GM12878 (cell line): ENCODE results near the gene NFASC.

Source experiments
- CEBPB ChIP-seq, 2 experiments: fragments of 150-350 bp in 1 of 2; IDR thresholded peaks; 2 replicates each; pipeline ENCODE4 v1.6.1; 2012 to 2014; ENCODE audit warnings: low read depth in 2 of 2, low read length in 2 of 2, borderline replicate concordance in 1 of 2, inconsistent platforms in 1 of 2
- NR2C2 ChIP-seq: IDR thresholded peaks from 2 replicates; pipeline ENCODE4 v1.6.1; 2011; ENCODE audit warnings: borderline replicate concordance, low read depth; ENCODE audit not compliant: control insufficient read depth, insufficient read length
- ZNF274 ChIP-seq: IDR thresholded peaks from one replicate; pipeline ENCODE4 v1.8.0; 2011; ENCODE audit not compliant: insufficient read length, insufficient read depth
- TF ChIP-seq, protein P1 (sequence below), 3 experiments: IDR thresholded peaks in 2 of 3; conservative IDR thresholded peaks in 1 of 3; 2 replicates each; pipeline ENCODE4 v1.5.1; 2011; ENCODE audit warnings: low read depth in 3 of 3, low read length in 3 of 3, mild to moderate bottlenecking in 3 of 3, control low read depth in 2 of 3, moderate library complexity in 2 of 3, inconsistent platforms in 1 of 3, mixed read lengths in 1 of 3; ENCODE audit not compliant: control insufficient read depth in 2 of 3, insufficient read depth in 1 of 3; ENCODE audit errors: extremely low read depth in 1 of 3

DNA sequence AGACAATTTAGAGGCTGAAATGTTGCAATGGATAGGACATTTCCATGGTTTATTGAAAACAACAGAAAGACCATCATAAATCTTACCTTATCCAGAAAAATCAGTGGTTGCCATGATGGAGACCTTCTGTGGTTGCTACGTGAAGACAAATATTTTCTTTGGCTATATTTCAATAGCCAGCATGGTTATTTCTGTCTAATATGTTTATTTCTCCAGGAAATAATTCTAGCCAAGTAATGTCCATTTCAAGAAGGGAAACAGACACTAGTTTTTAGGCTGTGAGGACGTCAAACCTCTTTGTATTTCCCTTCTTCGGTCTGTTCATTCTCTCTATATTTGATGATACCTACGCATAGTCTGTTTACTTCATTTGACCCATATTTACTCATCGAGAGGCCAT is 49.2 kb upstream of the NFASC start:
- TF ChIP-seq, protein P1, sequence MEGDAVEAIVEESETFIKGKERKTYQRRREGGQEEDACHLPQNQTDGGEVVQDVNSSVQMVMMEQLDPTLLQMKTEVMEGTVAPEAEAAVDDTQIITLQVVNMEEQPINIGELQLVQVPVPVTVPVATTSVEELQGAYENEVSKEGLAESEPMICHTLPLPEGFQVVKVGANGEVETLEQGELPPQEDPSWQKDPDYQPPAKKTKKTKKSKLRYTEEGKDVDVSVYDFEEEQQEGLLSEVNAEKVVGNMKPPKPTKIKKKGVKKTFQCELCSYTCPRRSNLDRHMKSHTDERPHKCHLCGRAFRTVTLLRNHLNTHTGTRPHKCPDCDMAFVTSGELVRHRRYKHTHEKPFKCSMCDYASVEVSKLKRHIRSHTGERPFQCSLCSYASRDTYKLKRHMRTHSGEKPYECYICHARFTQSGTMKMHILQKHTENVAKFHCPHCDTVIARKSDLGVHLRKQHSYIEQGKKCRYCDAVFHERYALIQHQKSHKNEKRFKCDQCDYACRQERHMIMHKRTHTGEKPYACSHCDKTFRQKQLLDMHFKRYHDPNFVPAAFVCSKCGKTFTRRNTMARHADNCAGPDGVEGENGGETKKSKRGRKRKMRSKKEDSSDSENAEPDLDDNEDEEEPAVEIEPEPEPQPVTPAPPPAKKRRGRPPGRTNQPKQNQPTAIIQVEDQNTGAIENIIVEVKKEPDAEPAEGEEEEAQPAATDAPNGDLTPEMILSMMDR (IDR thresholded peaks at IDR 0.05 in 2 of 3, conservative IDR thresholded peaks at IDR 0.05 in 1 of 3; ENCODE audit: control insufficient read depth in 2 of 3, extremely low read depth in 1 of 3, insufficient read depth in 1 of 3, low read depth in 3 of 3, low read length in 3 of 3): no peak
- TF ChIP-seq CEBPB (IDR thresholded peaks at IDR 0.05; ENCODE audit: borderline replicate concordance in 1 of 2, low read depth in 2 of 2, low read length in 2 of 2): no peak
- TF ChIP-seq ZNF274: no peak
- TF ChIP-seq NR2C2: no peak
